GM21825 (cell line): ENCODE measurements around the gene AIFM3.
"Not testable (repeated sequence)": the region's sequence is repeated elsewhere in the genome, so short reads cannot be mapped to it uniquely, and the experiment has no call there.

Source experiments
- ATAC-seq: cut with Tn5 transposase; IDR thresholded peaks from one replicate; pipeline ENCODE4 v1.9.1; 2021; ENCODE audit warnings: mild to moderate bottlenecking, moderate library complexity; ENCODE audit not compliant: unreplicated experiment

Gene AIFM3, protein sequence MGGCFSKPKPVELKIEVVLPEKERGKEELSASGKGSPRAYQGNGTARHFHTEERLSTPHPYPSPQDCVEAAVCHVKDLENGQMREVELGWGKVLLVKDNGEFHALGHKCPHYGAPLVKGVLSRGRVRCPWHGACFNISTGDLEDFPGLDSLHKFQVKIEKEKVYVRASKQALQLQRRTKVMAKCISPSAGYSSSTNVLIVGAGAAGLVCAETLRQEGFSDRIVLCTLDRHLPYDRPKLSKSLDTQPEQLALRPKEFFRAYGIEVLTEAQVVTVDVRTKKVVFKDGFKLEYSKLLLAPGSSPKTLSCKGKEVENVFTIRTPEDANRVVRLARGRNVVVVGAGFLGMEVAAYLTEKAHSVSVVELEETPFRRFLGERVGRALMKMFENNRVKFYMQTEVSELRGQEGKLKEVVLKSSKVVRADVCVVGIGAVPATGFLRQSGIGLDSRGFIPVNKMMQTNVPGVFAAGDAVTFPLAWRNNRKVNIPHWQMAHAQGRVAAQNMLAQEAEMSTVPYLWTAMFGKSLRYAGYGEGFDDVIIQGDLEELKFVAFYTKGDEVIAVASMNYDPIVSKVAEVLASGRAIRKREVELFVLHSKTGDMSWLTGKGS

DNA sequence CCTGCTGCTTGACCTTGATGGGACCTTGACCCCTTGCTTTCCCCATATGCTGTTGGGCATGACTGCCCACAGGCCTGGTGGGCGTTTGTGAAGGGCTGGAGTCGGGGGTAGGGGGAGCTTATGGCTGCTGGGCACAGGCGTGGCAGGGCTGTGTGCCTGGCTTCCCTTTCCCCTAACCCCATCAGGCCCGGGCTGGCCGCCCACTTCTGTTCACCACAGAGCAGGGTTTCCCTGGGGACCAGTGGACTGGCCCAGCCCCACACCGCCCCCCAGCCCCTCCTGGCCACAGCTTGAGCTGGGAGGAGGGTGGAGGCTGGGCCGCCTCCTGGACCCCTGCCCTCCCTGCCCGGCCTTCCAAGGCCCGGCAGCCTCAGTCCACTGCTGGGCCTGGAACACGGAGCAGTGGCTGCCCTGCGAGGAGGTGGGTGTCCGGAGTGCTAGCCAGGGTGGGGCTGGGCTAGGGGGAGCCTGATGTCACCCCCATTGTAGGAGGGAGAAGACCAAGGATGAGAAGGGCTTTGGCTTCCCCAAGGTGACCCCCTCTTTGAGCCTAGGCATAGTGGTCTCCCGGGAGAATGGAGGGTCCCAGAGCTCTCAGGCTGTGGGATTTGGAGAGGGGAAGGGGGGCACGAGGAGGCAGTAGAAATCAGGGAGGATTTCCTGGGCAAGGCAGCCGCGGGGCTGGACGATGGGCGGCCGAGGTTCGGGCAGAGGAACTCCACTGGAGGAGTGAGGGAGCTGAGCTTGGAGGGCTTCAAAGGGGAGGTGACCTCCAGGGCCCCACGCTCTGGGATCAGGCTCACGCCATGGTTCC is at the start of gene AIFM3:
Gene AIFM3 (plus strand): TSS at position 373 of the 814 bp plus-strand sequence. CDS start 690 bp downstream, outside the sequence.
- no peak for ATAC-seq

DNA sequence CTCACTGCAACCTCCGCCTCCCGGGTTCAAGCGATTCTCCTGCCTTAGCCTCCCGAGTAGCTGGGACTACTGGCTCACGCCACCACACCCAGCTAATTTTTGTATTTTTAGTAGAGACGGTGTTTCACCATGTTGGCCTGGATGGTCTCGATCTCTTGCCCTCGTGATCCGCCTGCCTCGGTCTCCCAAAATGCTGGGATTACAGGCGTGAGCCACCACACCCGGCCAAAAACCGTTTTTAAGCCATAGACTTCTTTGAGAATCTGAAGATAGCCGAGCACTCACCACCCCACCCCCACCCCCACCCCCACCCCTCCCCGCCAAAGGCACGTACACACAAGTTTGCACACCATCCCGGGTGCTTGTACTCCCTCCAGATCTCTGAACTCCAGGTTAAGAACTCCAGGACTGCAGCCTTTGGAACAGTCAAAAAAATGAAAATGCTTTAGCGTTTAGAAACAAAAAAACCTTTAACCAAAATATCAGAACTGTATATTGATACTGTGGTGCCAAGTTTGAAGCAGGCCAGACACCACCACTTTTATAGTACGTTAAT is 48.3 kb upstream of the AIFM3 start:
- no peak for ATAC-seq

DNA sequence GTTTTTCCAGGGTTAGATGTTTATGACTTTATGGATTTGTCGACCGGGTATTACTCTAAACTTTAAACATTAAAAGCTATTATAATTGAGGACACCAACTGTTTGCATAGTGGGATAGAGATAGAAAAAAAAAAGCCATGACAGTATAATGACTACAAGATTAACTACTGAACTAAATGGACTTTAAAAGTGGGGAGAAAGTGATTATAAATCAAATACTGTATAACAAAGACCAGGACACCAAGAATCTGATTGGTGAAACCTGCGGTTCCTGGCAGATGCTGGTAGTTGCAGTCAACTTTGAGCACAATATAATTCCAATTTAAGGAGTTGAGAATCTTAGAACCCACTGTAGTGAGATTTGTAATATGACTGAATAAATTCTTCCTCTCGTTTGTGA is 47.3 kb upstream of the AIFM3 start:
- ATAC-seq, result no peak

DNA sequence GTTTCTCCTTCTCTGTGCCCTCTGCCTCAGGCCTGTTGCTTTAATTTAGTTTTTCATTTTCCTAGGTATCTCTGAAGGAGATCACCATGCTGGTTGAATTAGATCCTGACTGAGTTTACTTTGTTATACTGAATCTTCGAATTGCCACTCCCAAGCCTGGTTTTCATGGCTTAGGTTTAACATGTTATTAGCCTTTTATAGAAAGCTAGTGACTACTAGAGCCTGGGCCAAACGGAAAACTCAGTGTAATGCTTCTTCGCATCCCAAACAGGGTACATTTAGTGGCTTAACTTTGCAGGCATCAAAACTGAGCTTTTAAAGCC is 46.2 kb upstream of the AIFM3 start:
- no peak for ATAC-seq

DNA sequence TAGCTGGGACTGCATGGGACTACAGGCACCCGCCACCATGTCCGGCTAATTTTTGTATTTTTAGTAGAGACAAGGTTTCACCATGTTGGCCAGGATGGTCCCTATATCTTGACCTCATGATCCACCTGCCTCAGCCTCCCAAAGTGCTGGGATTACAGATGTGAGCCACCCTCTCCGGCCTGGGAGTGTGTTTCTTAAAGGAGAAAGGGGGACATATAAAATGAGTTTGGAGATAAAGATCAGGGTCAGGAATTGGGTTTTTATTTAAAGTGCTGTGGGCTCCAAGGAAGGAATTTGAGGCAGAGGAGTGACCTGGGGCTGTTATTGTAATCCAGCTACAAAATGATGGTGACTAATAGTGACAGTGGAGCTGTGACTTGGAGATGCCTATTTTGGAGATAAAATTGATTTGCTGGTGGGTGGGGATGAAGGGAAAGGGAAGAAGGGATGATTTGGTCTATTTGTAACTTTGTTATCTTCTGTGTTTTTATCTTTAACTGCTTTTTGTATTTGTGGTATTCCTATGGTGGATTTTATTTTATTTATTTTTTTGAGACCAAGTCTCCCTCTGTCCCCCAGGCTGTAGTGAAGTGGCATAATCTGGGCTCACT is 44.8 kb upstream of the AIFM3 start:
- ATAC-seq, result no peak

DNA sequence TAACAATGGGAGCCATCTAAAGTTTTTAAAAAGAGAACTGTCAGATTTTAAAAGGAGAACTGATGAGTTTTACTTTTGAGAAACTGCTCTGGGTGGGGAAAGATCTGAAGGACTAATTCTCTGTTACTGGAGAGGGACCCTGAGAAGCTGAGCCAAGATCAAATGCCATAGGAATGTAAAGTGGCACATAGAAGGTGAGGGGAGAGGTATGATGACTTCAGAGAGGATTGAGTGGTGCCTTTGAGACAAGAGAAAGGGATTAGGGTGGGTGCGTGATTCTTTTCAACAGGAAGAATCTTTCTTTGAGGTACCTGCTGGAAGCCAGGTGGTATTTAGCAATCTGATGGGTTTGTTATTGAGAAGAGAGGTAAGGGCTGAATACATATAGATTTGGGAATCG is 40.8 kb upstream of the AIFM3 start:
- no peak for ATAC-seq

DNA sequence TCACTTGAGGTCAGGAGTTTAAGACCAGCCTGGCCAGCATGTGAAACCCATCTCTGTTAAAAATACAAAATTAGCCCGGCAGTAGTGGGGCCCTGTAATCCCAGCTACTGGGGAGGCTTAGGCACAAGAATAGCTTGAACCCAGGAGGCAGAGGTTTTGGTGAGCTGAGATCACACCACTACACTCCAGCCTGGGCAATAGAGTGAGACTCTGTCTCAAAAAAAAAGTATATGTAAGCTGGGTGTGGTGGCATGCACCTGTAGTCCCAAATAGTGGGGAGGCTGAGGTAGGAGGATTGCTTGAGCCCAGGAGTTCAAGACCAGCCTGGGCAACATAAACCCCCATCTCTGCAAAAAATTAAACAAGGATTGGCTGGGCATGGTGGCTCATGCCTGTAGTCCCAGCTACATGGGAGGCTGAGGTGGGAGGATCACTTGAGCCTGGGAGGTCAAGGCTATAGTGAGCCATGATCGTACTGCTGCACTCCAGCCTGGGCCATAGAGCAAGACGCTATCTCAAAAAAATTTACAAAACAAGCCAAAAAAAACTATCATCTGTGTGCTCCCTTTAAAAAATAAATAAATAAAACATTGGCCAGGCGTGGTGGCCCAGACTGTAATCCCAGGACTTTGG is 39.0 kb upstream of the AIFM3 start:
- ATAC-seq, result no peak

DNA sequence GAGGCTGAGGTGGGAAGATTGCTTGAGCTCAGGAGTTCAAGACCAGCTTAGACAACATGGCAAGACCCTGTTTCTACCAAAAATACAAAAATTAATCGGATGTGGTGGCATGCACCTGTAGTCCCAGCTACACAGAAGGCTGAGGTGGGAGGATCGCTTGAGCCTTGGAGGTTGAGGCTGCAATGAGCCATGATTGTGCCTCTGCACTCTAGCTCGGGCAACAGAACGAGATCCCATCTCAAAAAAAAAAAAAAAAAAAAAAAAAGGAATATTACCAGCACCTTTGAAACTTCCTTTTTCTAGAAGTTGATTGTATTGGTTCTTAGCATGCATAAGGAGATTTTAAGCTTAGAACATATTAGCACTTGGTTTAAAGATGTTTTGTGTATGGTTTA is 38.5 kb upstream of the AIFM3 start:
- no peak for ATAC-seq

DNA sequence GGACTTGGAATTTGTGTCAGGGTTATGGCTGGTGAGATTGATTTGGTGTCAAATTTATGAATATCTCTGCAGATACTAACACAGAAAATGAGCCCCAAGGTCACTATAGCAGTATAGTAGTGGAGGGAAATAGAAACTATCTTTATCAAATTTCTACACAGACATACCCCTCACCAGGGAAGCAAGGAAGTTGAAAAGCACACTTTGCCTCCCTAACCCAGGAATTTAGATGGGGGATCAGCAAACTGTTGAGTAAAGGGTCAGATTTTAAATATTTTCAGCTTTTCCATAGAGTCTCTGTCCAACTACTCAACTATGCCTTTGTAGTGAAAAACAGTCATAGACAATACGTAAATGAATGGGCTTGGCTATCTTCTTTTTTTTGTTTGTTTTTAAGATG is 37.1 kb upstream of the AIFM3 start:
- no peak for ATAC-seq

DNA sequence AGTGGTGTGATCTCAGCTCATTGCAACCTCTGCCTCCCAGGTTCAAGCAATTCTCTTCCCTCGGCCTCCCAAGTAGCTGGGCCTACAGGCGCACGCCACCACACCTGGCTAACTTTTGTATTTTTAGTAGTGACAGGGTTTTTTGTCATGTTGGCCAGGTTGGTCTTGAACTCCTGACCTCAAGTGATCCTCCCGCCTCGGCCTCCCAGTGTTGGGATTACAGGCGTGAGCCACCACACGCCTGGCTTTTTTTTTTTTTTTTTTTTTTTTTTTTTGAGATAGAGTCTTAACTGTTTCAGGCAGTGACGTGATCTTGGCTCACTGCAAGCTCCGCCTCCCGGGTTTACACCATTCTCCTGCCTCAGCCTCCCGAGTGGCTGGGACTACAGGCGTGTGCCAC is 36.6 kb upstream of the AIFM3 start:
- not testable (repeated sequence) for ATAC-seq

DNA sequence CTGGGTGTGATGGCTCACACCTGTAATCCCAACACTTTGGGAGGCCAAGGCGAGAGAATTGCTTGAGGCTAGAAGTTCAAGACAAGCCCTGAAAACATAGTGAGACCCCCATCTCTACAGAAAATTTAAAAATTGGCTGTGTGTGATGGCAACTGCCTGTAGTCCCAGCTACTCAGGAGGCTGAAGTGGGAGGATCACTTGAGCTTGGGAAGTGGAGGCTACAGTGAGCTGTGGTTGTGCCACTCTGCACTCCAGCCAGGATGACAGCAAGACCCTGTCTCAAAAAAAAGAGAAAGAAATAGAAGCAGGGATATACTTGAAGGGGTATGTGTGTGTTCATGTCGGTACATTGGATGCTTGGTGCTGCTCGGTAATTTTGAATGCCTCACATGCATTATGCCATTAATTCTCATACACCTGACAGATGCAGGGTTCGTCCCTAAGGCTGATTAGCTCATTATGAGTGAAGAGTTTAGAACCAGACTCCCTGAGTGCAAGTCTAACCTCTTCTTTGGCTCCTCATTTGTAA is 35.9 kb upstream of the AIFM3 start:
- no peak for ATAC-seq

DNA sequence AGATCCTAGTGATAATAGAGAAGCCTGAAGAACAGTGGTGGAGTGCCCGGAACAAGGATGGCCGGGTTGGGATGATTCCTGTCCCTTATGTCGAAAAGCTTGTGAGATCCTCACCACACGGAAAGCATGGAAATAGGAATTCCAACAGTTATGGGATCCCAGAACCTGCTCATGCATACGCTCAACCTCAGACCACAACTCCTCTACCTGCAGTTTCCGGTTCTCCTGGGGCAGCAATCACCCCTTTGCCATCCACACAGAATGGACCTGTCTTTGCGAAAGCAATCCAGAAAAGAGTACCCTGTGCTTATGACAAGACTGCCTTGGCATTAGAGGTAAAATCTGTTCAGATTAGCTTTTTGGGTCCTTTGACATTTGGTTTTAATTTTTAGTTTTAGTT is 33.1 kb upstream of the AIFM3 start:
- ATAC-seq, result no peak

DNA sequence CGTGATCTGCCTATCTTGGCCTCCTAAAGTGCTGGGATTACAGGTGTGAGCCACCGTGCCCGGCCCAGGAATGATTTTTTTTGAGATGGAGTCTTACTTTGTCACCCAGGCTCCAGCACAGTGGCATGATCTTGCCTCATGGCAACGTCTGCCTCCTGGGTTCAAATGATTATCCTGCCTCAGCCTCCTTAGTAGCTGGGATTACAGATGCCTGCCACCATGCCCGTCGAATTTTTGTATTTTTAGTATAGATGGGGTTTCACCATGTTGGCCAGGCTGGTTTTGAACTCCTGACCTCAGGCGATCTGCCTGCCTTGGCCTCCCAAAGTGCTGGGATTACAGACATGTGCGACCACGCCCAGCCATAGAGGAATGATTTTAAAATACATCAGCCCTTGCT is 32.0 kb upstream of the AIFM3 start:
- not testable (repeated sequence) for ATAC-seq

DNA sequence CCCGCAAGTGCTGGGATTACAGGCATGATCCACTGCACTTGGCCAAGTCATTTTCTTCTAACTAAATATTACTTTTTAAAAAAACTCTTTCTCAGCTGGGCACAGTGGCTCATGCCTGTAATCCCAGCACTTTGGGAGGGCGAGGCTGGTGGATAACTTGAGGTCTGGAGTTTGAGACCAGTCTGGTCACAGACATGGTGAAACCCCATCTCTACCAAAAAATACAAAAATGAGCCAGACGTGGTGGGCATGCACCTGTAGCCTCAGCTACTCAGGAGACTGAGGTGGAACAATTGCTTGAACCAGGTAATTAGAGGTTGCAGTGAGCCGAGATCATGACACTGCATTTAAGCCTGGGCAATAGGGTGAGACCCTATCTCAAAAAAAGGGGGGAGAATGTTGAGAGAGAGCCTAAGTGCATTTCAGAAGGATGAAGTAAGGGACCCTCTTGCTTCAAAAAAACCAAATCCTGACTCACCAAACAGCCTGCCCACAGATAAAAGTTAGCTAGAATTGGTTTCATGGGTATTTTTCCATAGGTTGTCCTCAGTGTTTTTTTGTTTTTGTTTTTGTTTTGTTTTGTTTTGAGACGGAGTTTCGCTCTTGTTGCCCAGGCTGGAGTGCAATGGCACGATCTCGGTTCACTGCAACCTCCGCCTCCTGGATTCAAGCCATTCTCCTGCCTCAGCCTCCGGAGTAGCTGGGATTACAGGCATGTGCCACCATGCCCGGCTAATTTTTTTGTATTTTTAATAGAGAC is 31.1 kb upstream of the AIFM3 start:
- ATAC-seq, result not testable (repeated sequence)

DNA sequence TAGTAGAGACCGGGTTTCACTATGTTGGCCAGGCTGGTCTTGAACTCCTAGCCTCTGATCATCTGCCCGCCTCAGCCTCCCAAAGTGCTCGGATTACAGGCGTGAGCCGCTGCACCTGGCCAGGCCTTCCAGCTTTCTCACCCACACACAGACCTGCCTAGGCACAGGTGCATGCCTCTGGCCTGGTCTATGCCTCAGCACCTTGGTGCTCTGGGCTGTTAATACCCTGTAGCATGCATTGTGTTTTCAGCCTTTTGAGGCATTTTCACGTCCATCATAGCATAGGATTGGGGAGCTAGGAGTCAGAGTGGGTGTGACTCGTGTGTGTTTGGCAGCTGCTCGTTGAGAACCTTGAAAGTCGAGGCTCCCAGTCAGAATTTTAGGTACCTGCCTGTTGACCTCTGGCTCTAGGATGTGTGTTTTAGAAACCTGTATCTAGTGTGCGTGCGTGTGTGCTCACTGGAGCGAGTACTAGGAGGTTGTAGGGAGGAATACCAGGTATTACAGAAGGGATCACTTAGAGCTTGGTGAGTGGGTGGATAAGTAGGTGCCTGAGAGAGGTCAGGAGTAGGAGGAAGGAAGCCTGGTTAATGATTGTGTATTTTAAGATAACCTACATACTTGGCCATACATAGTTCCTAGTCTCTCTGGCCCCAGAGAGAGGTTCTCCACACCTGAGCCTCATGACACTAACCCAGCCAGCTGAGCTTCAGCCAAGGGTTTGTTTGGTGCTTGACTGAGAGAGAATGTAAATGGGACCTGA is 29.8 kb upstream of the AIFM3 start:
- no peak for ATAC-seq

DNA sequence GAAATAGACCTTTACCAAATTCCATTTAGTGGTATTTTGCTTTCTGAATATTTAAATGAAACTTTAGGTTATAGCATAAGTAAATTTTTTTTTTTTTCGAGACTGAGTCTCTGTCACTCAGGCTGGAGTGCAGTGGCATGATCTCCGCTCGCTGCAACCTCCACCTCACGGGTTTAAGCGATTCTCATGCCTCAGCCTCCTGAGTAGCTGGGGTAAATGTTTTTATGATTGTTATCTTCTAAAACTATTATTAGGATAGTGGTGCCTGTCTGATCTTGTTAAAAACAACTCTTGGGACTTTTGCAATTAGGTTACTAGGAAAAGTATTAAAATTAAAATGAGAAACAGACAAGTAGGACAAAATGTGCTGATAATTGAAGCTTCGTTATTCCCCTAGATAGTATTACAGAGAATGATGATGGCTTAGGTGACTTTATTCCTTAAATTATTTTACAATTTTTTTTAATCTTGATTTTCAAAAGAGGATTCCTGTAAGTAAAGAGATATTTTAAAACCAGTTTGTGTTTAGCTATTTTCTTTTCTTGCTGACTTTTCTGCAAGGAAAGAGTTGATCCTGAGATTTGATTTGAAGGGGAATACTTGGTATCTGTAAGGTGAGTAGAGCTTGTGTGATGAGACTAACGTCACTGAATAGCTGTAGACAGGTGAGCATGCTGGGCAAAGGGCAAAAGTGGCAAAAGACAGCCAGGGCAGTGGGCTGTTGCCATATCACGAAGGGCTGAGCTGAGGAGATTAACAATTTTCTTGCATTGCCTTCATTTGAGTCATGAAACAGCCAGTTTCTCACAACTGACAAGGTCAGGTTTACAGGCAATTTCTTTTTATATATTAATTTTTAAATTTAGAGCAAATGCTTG is 29.0 kb upstream of the AIFM3 start:
- ATAC-seq, result no peak

DNA sequence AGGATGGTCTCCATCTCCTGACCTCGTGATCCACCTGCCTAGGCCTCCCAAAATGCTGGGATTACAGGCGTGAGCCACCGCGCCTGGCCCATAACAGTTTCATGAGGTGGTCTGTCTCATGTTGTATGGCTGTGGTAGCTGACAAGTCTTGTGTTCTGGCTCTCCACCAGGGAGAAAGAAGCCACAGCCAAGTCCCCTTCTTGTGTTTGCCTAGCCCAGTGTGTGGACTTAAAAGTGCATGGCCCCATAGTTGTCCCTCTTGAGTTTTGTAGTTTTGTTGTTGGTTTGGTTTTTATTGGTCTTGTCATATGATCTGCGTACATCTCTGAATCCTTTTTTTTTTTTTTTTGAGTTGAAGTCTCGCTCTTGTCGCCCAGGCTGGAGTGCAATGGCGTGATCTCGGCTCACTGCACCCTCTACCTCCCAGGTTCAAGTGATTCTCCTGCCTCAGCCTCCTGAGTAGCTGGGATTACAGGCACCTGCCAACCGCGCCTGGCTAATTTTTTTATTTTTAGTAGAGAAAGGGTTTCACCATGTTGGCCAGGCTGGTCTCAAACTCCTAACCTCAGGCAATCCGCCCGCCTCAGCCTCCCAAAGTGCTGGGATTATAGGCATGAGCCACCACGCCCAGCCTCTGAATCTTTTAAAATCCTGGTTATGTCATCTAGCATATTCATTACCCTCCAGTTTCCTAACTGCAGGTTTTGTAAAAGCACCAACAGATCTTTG is 27.4 kb upstream of the AIFM3 start:
- not testable (repeated sequence) for ATAC-seq
